Melanocyte of skin (primary cell): ENCODE data around the gene EEA1. TPM values are rescaled to one million over a fixed set of nuclear protein-coding genes. Genes with fewer than 3 reads are reported as not detected.

Source experiments
- small RNA-seq, 2 donors: library from RNA; depleted of rRNA; stranded (forward); fragments of <200 nt; gene quantifications; one replicate each; pipeline ENCODE3, GENCODE V24; 2012
- total RNA-seq, 2 donors: library from RNA; depleted of rRNA; stranded (reverse); fragments of >200 nt; gene quantifications; 2 replicates each; pipeline ENCODE4 v1.2.3, GENCODE V29; 2012

EEA1 gene
- 10 to 100 TPM; 10.7 to 16.5 TPM for total RNA-seq

GRCh38 chr12:92928962-92929915 lies at the start of gene EEA1:
TSS of gene EEA1 (minus strand) at chr12:92929295. CDS start at chr12:92929066, 229 bp downstream.

Small RNA genes lying within 50 kb of the gene (small RNA-seq; reads per million reads assigned to genes)
- gene RNU6-1329P, result 0.17 to 2.9 reads per million in 2 donors

Other genes with a start within 250 kb of the EEA1 start
- not detected for gene PLEKHG7, start 226.3 kb downstream of the EEA1 start, total RNA-seq